BE2C (cell line): ENCODE data around the gene MCC.

Experiments
- DNase-seq: peaks from one replicate; pipeline ENCODE4 v3.0.0-alpha.2; 2020
- H3K27me3 ChIP-seq: fragments of 250-450 bp; sonication (Bioruptor Pico); 2 replicates; pipeline ENCODE4 v1.5.1; 2020; ENCODE audit warnings: mild to moderate bottlenecking
- H3K36me3 ChIP-seq: fragments of 250-450 bp; sonication (Bioruptor Pico); 2 replicates; pipeline ENCODE4 v1.5.1; 2020; ENCODE audit warnings: mild to moderate bottlenecking
- H3K4me1 ChIP-seq: fragments of 250-450 bp; sonication (Bioruptor Pico); 2 replicates; pipeline ENCODE4 v1.5.1; 2020
- H3K4me3 ChIP-seq: 2 replicates; pipeline ENCODE4 v1.5.1; 2011; ENCODE audit warnings: low read depth, low read length
- H3K9me3 ChIP-seq: fragments of 250-450 bp; sonication (Bioruptor Pico); 2 replicates; pipeline ENCODE4 v1.5.1; 2020
- CTCF ChIP-seq: IDR thresholded peaks from 2 replicates; pipeline ENCODE4 v1.5.1; 2012; ENCODE audit warnings: mild to moderate bottlenecking, low read depth, low read length

The MCC gene

GRCh38 chr5:113336975-113337374 is 151.3 kb downstream of the MCC start:
- peak; percentile 83 for DNase-seq
- Histone ChIP-seq H3K9me3 (no peaks in the 10 kb centered on the region), H3K36me3 (peaks cover 9% of the 10 kb centered on the region), H3K27me3 (no peaks in the 10 kb centered on the region), H3K4me1 (peaks cover 34% of the 10 kb centered on the region), H3K4me3 (peak overlapping the region; percentile 23; the same call in 1 of the 2 replicates)
- TF ChIP-seq CTCF, result peak; percentile 94

- H3K9me3 ChIP-seq, result no peaks in the 10 kb centered on the region; the same call in 1 of the 2 replicates
- peaks cover 17% of the 10 kb centered on the region for H3K36me3 ChIP-seq
- DNase-seq, result no peak
- no peaks in the 10 kb centered on the region for H3K27me3 ChIP-seq
- H3K4me3 ChIP-seq, result no peak overlapping the region
- TF ChIP-seq CTCF, result no peak
- H3K4me1 ChIP-seq, result peaks cover 33% of the 10 kb centered on the region
Measured at GRCh38 chr5:113333411-113333810, 154.8 kb downstream of the MCC start.

GRCh38 chr5:113331209-113331551 is 157.1 kb downstream of the MCC start:
- TF ChIP-seq CTCF, result no peak
- no peak for DNase-seq
- H3K9me3 ChIP-seq, result no peaks in the 10 kb centered on the region; the same call in 1 of the 2 replicates
- H3K27me3 ChIP-seq, result no peaks in the 10 kb centered on the region
- H3K36me3 ChIP-seq, result peaks cover 11% of the 10 kb centered on the region
- H3K4me1 ChIP-seq, result peaks cover 11% of the 10 kb centered on the region
- H3K4me3 ChIP-seq, result no peak overlapping the region

GRCh38 chr5:113330533-113331208 is 157.6 kb downstream of the MCC start:
- Histone ChIP-seq H3K27me3 (no peaks in the 10 kb centered on the region), H3K4me1 (peaks cover 10% of the 10 kb centered on the region), H3K4me3 (no peak overlapping the region), H3K36me3 (peaks cover 11% of the 10 kb centered on the region), H3K9me3 (no peaks in the 10 kb centered on the region; the same call in 1 of the 2 replicates)
- TF ChIP-seq CTCF, result peak; percentile 66
- DNase-seq, result no peak

GRCh38 chr5:113329981-113330380 is 158.3 kb downstream of the MCC start:
- H3K4me3 ChIP-seq, result no peak overlapping the region
- TF ChIP-seq CTCF, result no peak
- no peaks in the 10 kb centered on the region for H3K27me3 ChIP-seq
- H3K36me3 ChIP-seq, result peaks cover 12% of the 10 kb centered on the region
- H3K4me1 ChIP-seq, result peaks cover 10% of the 10 kb centered on the region
- DNase-seq, result no peak
- no peaks in the 10 kb centered on the region; the same call in 1 of the 2 replicates for H3K9me3 ChIP-seq

GRCh38 chr5:113325054-113325453 is 163.2 kb downstream of the MCC start:
- Histone ChIP-seq H3K36me3 (peaks cover 2% of the 10 kb centered on the region), H3K9me3 (no peaks in the 10 kb centered on the region), H3K27me3 (no peaks in the 10 kb centered on the region), H3K4me3 (no peak overlapping the region), H3K4me1 (peaks cover 10% of the 10 kb centered on the region)
- no peak for DNase-seq
- TF ChIP-seq CTCF, result no peak
